RWPE1 (cell line): Measurements from ENCODE around the gene KCNG2.

ENCODE experiments used
- CTCF ChIA-PET: fragments of 350-600 bp; sonication (Branson Sonifier 250); formaldehyde crosslinking; extraction: SDS; loops from one replicate; lab custom pipeline; 2021; lab: Yijun Ruan, JAX
- POLR2A ChIA-PET: fragments of 400-600 bp; formaldehyde crosslinking; extraction: SDS; loops from one replicate; lab custom pipeline; 2020; ENCODE audit warnings: antibody characterized with exemption; ENCODE audit not compliant: low non-redundant PET; lab: Yijun Ruan, JAX
- DNase-seq: peaks from one replicate; pipeline ENCODE4 v3.0.0; 2012; ENCODE audit warnings: low spot score
- H3K27ac ChIP-seq: fragments of 450-650 bp; 2 replicates; pipeline ENCODE4 v1.5.1; 2017
- CTCF ChIP-seq: fragments of 450-650 bp; conservative IDR thresholded peaks from 2 replicates; pipeline ENCODE4 v1.5.1; 2017; ENCODE audit warnings: low read depth, mild to moderate bottlenecking

Gene KCNG2

GRCh38 chr18:79868811-79869541 lies 71.2 kb downstream of the KCNG2 start:
- H3K27ac ChIP-seq, result no peak overlapping the region
- POLR2A ChIA-PET, result no interaction called here
- TF ChIP-seq CTCF, result no peak
- CTCF ChIA-PET, result no interaction called here
- DNase-seq, result no peak

GRCh38 chr18:79869591-79870300 lies 72.0 kb downstream of the KCNG2 start:
- no peak for TF ChIP-seq CTCF
- no peak overlapping the region for H3K27ac ChIP-seq
- CTCF ChIA-PET, result no interaction called here
- DNase-seq, result no peak
- POLR2A ChIA-PET, result no interaction called here

GRCh38 chr18:79870301-79871025 lies 72.7 kb downstream of the KCNG2 start:
- H3K27ac ChIP-seq, result no peak overlapping the region
- TF ChIP-seq CTCF, result no peak
- no peak for DNase-seq
- POLR2A ChIA-PET, result no interaction called here
- CTCF ChIA-PET, result no interaction called here

GRCh38 chr18:79871026-79871390 lies 73.3 kb downstream of the KCNG2 start:
- no peak overlapping the region for H3K27ac ChIP-seq
- CTCF ChIA-PET, result no interaction called here
- no peak for TF ChIP-seq CTCF
- POLR2A ChIA-PET, result no interaction called here
- DNase-seq, result no peak

GRCh38 chr18:79871481-79872091 lies 73.8 kb downstream of the KCNG2 start:
- CTCF ChIA-PET, result no interaction called here
- TF ChIP-seq CTCF, result no peak
- POLR2A ChIA-PET, result no interaction called here
- no peak for DNase-seq
- no peak overlapping the region for H3K27ac ChIP-seq
